SK-N-SH treated with all-trans-retinoic acid at 6 μM for 48 hours (cell line): ENCODE results near the gene BCL2L13.

Source experiments
- ATAC-seq: fragments of 200-7000 bp; cut with Tn5 transposase; 3 replicates; pipeline ENCODE4 v1.9.1; 2020; ENCODE audit warnings: mild to moderate bottlenecking, moderate library complexity
- ARNTL ChIP-seq: fragments of 450-650 bp; formaldehyde crosslinking; IDR thresholded peaks from 2 replicates; pipeline ENCODE4 v1.5.0; 2020; ENCODE audit warnings: low read depth, mild to moderate bottlenecking, moderate library complexity, borderline replicate concordance
- BACH2 ChIP-seq: fragments of 250-450 bp; sonication (Bioruptor Pico); IDR thresholded peaks from 2 replicates; pipeline ENCODE4 v1.9.0; 2021; ENCODE audit warnings: mild to moderate bottlenecking, borderline replicate concordance
- CREB5 ChIP-seq: fragments of 250-450 bp; sonication (Bioruptor Pico); IDR thresholded peaks from 2 replicates; pipeline ENCODE4 v1.5.1; 2020; ENCODE audit warnings: low read depth, mild to moderate bottlenecking, moderate library complexity
- CSDC2 ChIP-seq: fragments of 250-450 bp; sonication (Bioruptor Pico); IDR thresholded peaks from 2 replicates; pipeline ENCODE4 v1.5.0; 2020; ENCODE audit warnings: mild to moderate bottlenecking, moderate library complexity
- CSRNP3 ChIP-seq: fragments of 250-450 bp; sonication (Bioruptor Pico); IDR thresholded peaks from 2 replicates; pipeline ENCODE4 v1.5.1; 2021; ENCODE audit warnings: mild to moderate bottlenecking, moderate library complexity
- GLIS3 ChIP-seq: fragments of 250-450 bp; sonication (Bioruptor Pico); IDR thresholded peaks from 2 replicates; pipeline ENCODE4 v1.5.0; 2020; ENCODE audit warnings: mild to moderate bottlenecking, moderate library complexity
- ISL1 ChIP-seq: fragments of 250-450 bp; sonication (Bioruptor Pico); IDR thresholded peaks from 2 replicates; pipeline ENCODE4 v2.1.2; 2022; ENCODE audit warnings: mild to moderate bottlenecking, moderate library complexity
- PATZ1 ChIP-seq: fragments of 250-450 bp; sonication (Bioruptor Pico); IDR thresholded peaks from 2 replicates; pipeline ENCODE4 v1.8.0; 2020; ENCODE audit warnings: mild to moderate bottlenecking, moderate library complexity, borderline replicate concordance
- POU6F1 ChIP-seq: fragments of 250-450 bp; sonication (Bioruptor Pico); IDR thresholded peaks from 2 replicates; pipeline ENCODE4 v1.8.0; 2021; ENCODE audit warnings: low read depth, mild to moderate bottlenecking, moderate library complexity, borderline replicate concordance
- PPARA ChIP-seq: fragments of 250-450 bp; sonication (Bioruptor Pico); IDR thresholded peaks from 2 replicates; pipeline ENCODE4 v1.5.0; 2020; ENCODE audit warnings: mild to moderate bottlenecking, borderline replicate concordance
- RARB ChIP-seq: fragments of 250-450 bp; sonication (Bioruptor Pico); IDR thresholded peaks from 2 replicates; pipeline ENCODE4 v1.8.0; 2021; ENCODE audit warnings: mild to moderate bottlenecking, moderate library complexity
- SNAI2 ChIP-seq: fragments of 250-450 bp; sonication (Bioruptor Pico); IDR thresholded peaks from 2 replicates; pipeline ENCODE4 v1.5.0; 2020; ENCODE audit warnings: mild to moderate bottlenecking, moderate library complexity
- TCF4 ChIP-seq: fragments of 250-450 bp; sonication (Bioruptor Pico); IDR thresholded peaks from 2 replicates; pipeline ENCODE4 v1.8.0; 2021; ENCODE audit warnings: mild to moderate bottlenecking, moderate library complexity, borderline replicate concordance
- TOX ChIP-seq: fragments of 250-450 bp; sonication (Bioruptor Pico); IDR thresholded peaks from 2 replicates; pipeline ENCODE4 v1.8.0; 2021; ENCODE audit warnings: mild to moderate bottlenecking, moderate library complexity, borderline replicate concordance
- ZC3H10 ChIP-seq: fragments of 250-450 bp; sonication (Bioruptor Pico); IDR thresholded peaks from 2 replicates; pipeline ENCODE4 v1.5.1; 2021; ENCODE audit warnings: mild to moderate bottlenecking, moderate library complexity
- ZFP30 ChIP-seq: fragments of 450-650 bp; formaldehyde crosslinking; IDR thresholded peaks from 2 replicates; pipeline ENCODE4 v1.5.0; 2022; ENCODE audit warnings: mild to moderate bottlenecking, moderate library complexity
- ZNF565 ChIP-seq: fragments of 450-650 bp; formaldehyde crosslinking; conservative IDR thresholded peaks from 2 replicates; pipeline ENCODE4 v1.5.0; 2020; ENCODE audit warnings: low read depth, mild to moderate bottlenecking, moderate library complexity
- ZNF70 ChIP-seq: fragments of 450-650 bp; formaldehyde crosslinking; IDR thresholded peaks from 2 replicates; pipeline ENCODE4 v1.5.0; 2020; ENCODE audit warnings: mild to moderate bottlenecking, moderate library complexity
- ZNF8 ChIP-seq: fragments of 450-650 bp; formaldehyde crosslinking; IDR thresholded peaks from 2 replicates; pipeline ENCODE4 v1.5.0; 2020; ENCODE audit warnings: mild to moderate bottlenecking, moderate library complexity

Gene BCL2L13

GRCh38 chr22:17699696-17700340 is 61.3 kb downstream of the BCL2L13 start:
- TF ChIP-seq TOX (CRISPR knock-in tag) (no peak), CSRNP3 (no peak), ZNF8 (CRISPR knock-in tag) (no peak), PPARA (CRISPR knock-in tag) (no peak), PATZ1 (CRISPR knock-in tag) (no peak), GLIS3 (CRISPR knock-in tag) (no peak), BACH2 (CRISPR knock-in tag) (no peak), ARNTL (CRISPR knock-in tag) (no peak), TCF4 (no peak)
- no peak for ATAC-seq

GRCh38 chr22:17700778-17701177 is 62.2 kb downstream of the BCL2L13 start:
- TF ChIP-seq ZNF70, result no peak
- TF ChIP-seq SNAI2 (CRISPR knock-in tag), result no peak
- TF ChIP-seq TCF4, result no peak
- no peak for TF ChIP-seq CREB5
- no peak for TF ChIP-seq CSDC2
- no peak for TF ChIP-seq RARB (CRISPR knock-in tag)
- no peak for TF ChIP-seq ARNTL (CRISPR knock-in tag)
- TF ChIP-seq CSRNP3, result no peak
- TF ChIP-seq ZNF565 (CRISPR knock-in tag), result no peak
- no peak for TF ChIP-seq GLIS3 (CRISPR knock-in tag)
- TF ChIP-seq ZC3H10 (CRISPR knock-in tag), result no peak
- TF ChIP-seq POU6F1 (CRISPR knock-in tag), result no peak
- peak; percentile 63 for ATAC-seq

DNA sequence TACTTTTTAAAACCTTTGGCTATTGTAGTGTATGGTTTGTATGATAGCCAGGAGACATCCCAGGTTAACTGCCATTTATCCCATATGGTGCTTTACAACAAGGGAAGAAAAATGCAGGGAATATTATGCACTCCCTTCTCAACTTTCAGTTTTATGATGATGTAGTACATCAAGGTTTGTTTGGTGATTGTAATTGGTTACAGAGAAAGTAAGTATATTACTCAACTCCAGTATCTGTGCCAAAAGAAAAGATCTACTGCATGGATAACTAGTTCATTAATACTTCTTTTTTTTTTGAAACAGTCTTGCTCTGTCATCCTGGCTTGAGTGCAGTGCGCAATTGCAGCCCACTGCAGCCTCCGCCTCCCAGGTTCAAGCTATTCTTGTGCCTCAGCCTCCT is 65.3 kb downstream of the BCL2L13 start:
- ATAC-seq, result no peak
- TF ChIP-seq GLIS3 (CRISPR knock-in tag) (no peak), ISL1 (CRISPR knock-in tag) (no peak), SNAI2 (CRISPR knock-in tag) (no peak), ZNF8 (CRISPR knock-in tag) (no peak), ZFP30 (CRISPR knock-in tag) (no peak), CSRNP3 (no peak), PATZ1 (CRISPR knock-in tag) (no peak), RARB (CRISPR knock-in tag) (no peak), CSDC2 (no peak), PPARA (CRISPR knock-in tag) (no peak), ZNF565 (CRISPR knock-in tag) (no peak)
- TF ChIP-seq, all 23 proteins: peak for 0
